Activated CD4-positive, alpha-beta memory T cell treated with anti-CD3 and anti-CD28 coated beads for 36 hours (primary cell): Measurements from ENCODE around the gene FAM161B. TPM values are rescaled to one million over a fixed set of nuclear protein-coding genes. Genes with fewer than 3 reads are reported as not detected.

ENCODE experiments used
- CTCF ChIA-PET: fragments of 350-600 bp; sonication (Branson Sonifier 250); formaldehyde crosslinking; loops from one replicate; lab custom pipeline; 2021; ENCODE audit warnings: antibody characterized with exemption, inconsistent platforms; lab: Charles Lee
- POLR2A ChIA-PET: fragments of 350-600 bp; sonication (Branson Sonifier 250); formaldehyde crosslinking; loops from one replicate; lab custom pipeline; 2021; ENCODE audit warnings: antibody characterized with exemption; lab: Charles Lee
- DNase-seq: peaks from one replicate; pipeline ENCODE4 v3.0.0-alpha.2; 2020
- H3K27ac Mint-ChIP-seq: one replicate; pipeline ENCODE4 v1.8.0; 2021; ENCODE audit warnings: mixed read lengths
- H3K27me3 Mint-ChIP-seq: one replicate; pipeline ENCODE4 v1.8.0; 2021; ENCODE audit warnings: mixed read lengths
- H3K36me3 Mint-ChIP-seq: one replicate; pipeline ENCODE4 v1.8.0; 2021; ENCODE audit warnings: mixed read lengths
- H3K4me1 Mint-ChIP-seq: one replicate; pipeline ENCODE4 v1.8.0; 2021; ENCODE audit warnings: low read depth, mixed read lengths
- H3K4me3 Mint-ChIP-seq: one replicate; pipeline ENCODE4 v1.8.0; 2021; ENCODE audit warnings: mild to moderate bottlenecking, mixed read lengths
- H3K9me3 Mint-ChIP-seq: one replicate; pipeline ENCODE4 v1.8.0; 2021; ENCODE audit warnings: mixed read lengths
- intact Hi-C: fragments of 100-400 bp; cut with micrococcal nuclease; formaldehyde crosslinking; loops from one replicate; pipeline ENCODE4 v1.15.1; 2023
- total RNA-seq, 2 experiments: library from RNA; stranded (reverse); gene quantifications; one replicate each; pipeline ENCODE4 v1.2.3, GENCODE V29; 2021

FAM161B gene
- total RNA-seq, 2 experiments from 2014 or later, result 1.1 to 1.4 TPM

GRCh38 chr14:73888971-73889370 is 60.9 kb downstream of the FAM161B start:
- no peaks in the 10 kb centered on the region for H3K27me3 Mint-ChIP-seq
- H3K36me3 Mint-ChIP-seq, result peaks cover 25% of the 10 kb centered on the region
- H3K4me1 Mint-ChIP-seq, result peaks cover 51% of the 10 kb centered on the region
- peak overlapping the region; percentile 54 for H3K27ac Mint-ChIP-seq
- ChIA-PET CTCF (no interaction called here), POLR2A (no interaction called here)
- peak overlapping the region; percentile 93 for H3K4me3 Mint-ChIP-seq
- no peaks in the 10 kb centered on the region for H3K9me3 Mint-ChIP-seq
- intact Hi-C loops, result no loop called here
- no peak for DNase-seq

GRCh38 chr14:73888460-73888725 is 61.5 kb downstream of the FAM161B start:
- CTCF ChIA-PET, result interaction anchor here (0.9 to 1.5 kb wide), 2 partner anchors 133 to 135 kb away, joined by 3 read pairs; no protein-coding TSS in a partner anchor
- H3K27ac Mint-ChIP-seq, result peak overlapping the region; percentile 95
- POLR2A ChIA-PET, result interaction anchor here (1.3 kb wide), 1 partner anchor 319 kb away, joined by 3 read pairs; the partner anchor contains the start of gene ACOT2

GRCh38 chr14:73887694-73888459 is 62.0 kb downstream of the FAM161B start:
- Mint-ChIP-seq H3K27ac (peak overlapping the region; percentile 95), H3K4me3 (peak overlapping the region; percentile 93), H3K9me3 (no peaks in the 10 kb centered on the region), H3K27me3 (no peaks in the 10 kb centered on the region), H3K4me1 (peaks cover 51% of the 10 kb centered on the region), H3K36me3 (peaks cover 21% of the 10 kb centered on the region)
- no peak for DNase-seq
- ChIA-PET CTCF (interaction anchor here (0.9 to 2.6 kb wide), 4 partner anchors 8 to 135 kb away, joined by 3 to 10 read pairs (median 4); no protein-coding TSS in a partner anchor), POLR2A (interaction anchor here (1.3 to 2.1 kb wide), 5 partner anchors 102 to 319 kb away, joined by 3 to 17 read pairs (median 7); partner anchors contain the start of gene ACOT2)
- intact Hi-C loops, result loop anchor here (2.0 kb wide), 3 partner anchors 57 to 175 kb away; a partner anchor contains a TSS

More at GRCh38 chr14:73888460-73888725, 61.5 kb downstream of the FAM161B start:
- H3K36me3 Mint-ChIP-seq, result peaks cover 21% of the 10 kb centered on the region
- peak overlapping the region; percentile 93 for H3K4me3 Mint-ChIP-seq
- H3K27me3 Mint-ChIP-seq, result no peaks in the 10 kb centered on the region
- intact Hi-C loops, result no loop called here
- DNase-seq, result no peak
- no peaks in the 10 kb centered on the region for H3K9me3 Mint-ChIP-seq
- peaks cover 51% of the 10 kb centered on the region for H3K4me1 Mint-ChIP-seq

GRCh38 chr14:73887318-73887616 is 62.6 kb downstream of the FAM161B start:
- H3K27me3 Mint-ChIP-seq, result no peaks in the 10 kb centered on the region
- POLR2A ChIA-PET, result interaction anchor here (0.8 to 2.1 kb wide), 10 partner anchors 13 to 318 kb away, joined by 3 to 17 read pairs (median 6); partner anchors contain the start of genes ACOT2, BBOF1, ENTPD5 and PTGR2
- CTCF ChIA-PET, result interaction anchor here (1.5 to 2.6 kb wide), 4 partner anchors 9 to 158 kb away, joined by 3 to 10 read pairs (median 6); no protein-coding TSS in a partner anchor
- no peak for DNase-seq
- intact Hi-C loops, result loop anchor here (2.0 kb wide), 3 partner anchors 56 to 174 kb away; a partner anchor contains a TSS
- H3K4me3 Mint-ChIP-seq, result peak overlapping the region; percentile 93
- peak overlapping the region; percentile 95 for H3K27ac Mint-ChIP-seq
- peaks cover 51% of the 10 kb centered on the region for H3K4me1 Mint-ChIP-seq
- H3K9me3 Mint-ChIP-seq, result no peaks in the 10 kb centered on the region
- H3K36me3 Mint-ChIP-seq, result peaks cover 21% of the 10 kb centered on the region

- Mint-ChIP-seq H3K27me3 (no peaks in the 10 kb centered on the region), H3K9me3 (no peaks in the 10 kb centered on the region), H3K36me3 (peaks cover 17% of the 10 kb centered on the region), H3K27ac (peak within 1 kb of the TSS; percentile 95), H3K4me3 (peak within 1 kb of the TSS; percentile 93), H3K4me1 (peaks cover 47% of the 10 kb centered on the region)
- intact Hi-C loops, result loop anchor here (1.0 to 2.0 kb wide), 8 partner anchors 10 to 198 kb away; partner anchors contain the start of genes ALDH6A1, BBOF1, COQ6 and ENTPD5
- CTCF ChIA-PET, result interaction anchor here (1.0 to 2.6 kb wide), 6 partner anchors 9 to 157 kb away, joined by 3 to 10 read pairs (median 4); partner anchors contain the start of gene PTGR2
- POLR2A ChIA-PET, result interaction anchor here (0.7 to 2.1 kb wide), 16 partner anchors 13 to 317 kb away, joined by 3 to 17 read pairs (median 4); partner anchors contain the start of genes ACOT2, BBOF1, COQ6 and ENTPD5
- DNase-seq, result peak; percentile 97
Measured at GRCh38 chr14:73886449-73887317, 63.2 kb downstream of the FAM161B start, which contains the start of gene ZNF410. TSS of gene ZNF410 (plus strand) at chr14:73886859. CDS start at chr14:73892176, 5,317 bp downstream.

- intact Hi-C loops, result no loop called here
- DNase-seq, result no peak
- Mint-ChIP-seq H3K9me3 (no peaks in the 10 kb centered on the region), H3K27me3 (no peaks in the 10 kb centered on the region), H3K4me3 (peak overlapping the region; percentile 93), H3K4me1 (peaks cover 37% of the 10 kb centered on the region), H3K36me3 (peaks cover 17% of the 10 kb centered on the region), H3K27ac (peak overlapping the region; percentile 95)
- CTCF ChIA-PET, result no interaction called here
- POLR2A ChIA-PET, result interaction anchor here (1.0 kb wide), 1 partner anchor 28 kb away, joined by 3 read pairs; no protein-coding TSS in a partner anchor
Measured at GRCh38 chr14:73884438-73885190, 65.3 kb downstream of the FAM161B start.

Other genes starting within 250 kb of the FAM161B start
- 10 to 100 TPM; 28.2 to 28.3 TPM for gene PNMA1, start 235.7 kb downstream of the FAM161B start, total RNA-seq
- 10 to 100 TPM in 1 of 2 experiments, 1 to 10 TPM in 1; 9.9 to 10.3 TPM for gene PTGR2, start 98.3 kb downstream of the FAM161B start, total RNA-seq
- gene ZNF410, start 63.2 kb downstream of the FAM161B start, total RNA-seq, result 10 to 100 TPM; 65.2 to 68.7 TPM
- 10 to 100 TPM; 18.7 to 19.3 TPM for gene COQ6, start 208 bp upstream of the FAM161B start, total RNA-seq
- gene ENTPD5, start 69.2 kb upstream of the FAM161B start, total RNA-seq, result 10 to 100 TPM; 10.2 to 11.2 TPM
- gene BBOF1, start 69.3 kb upstream of the FAM161B start, total RNA-seq, result 1 to 10 TPM; 1.0 to 1.3 TPM
- 10 to 100 TPM; 25.0 to 25.7 TPM for gene ALDH6A1, start 134.4 kb upstream of the FAM161B start, total RNA-seq
- 10 to 100 TPM; 13.5 to 14.4 TPM for gene LIN52, start 134.9 kb upstream of the FAM161B start, total RNA-seq